GM21576 (cell line): Measurements from ENCODE around the gene ZMYM4.

ENCODE experiments used
- ATAC-seq: cut with Tn5 transposase; IDR thresholded peaks from one replicate; pipeline ENCODE4 v1.9.1; 2021; ENCODE audit warnings: mild to moderate bottlenecking, moderate library complexity; ENCODE audit not compliant: unreplicated experiment

ZMYM4 gene

DNA sequence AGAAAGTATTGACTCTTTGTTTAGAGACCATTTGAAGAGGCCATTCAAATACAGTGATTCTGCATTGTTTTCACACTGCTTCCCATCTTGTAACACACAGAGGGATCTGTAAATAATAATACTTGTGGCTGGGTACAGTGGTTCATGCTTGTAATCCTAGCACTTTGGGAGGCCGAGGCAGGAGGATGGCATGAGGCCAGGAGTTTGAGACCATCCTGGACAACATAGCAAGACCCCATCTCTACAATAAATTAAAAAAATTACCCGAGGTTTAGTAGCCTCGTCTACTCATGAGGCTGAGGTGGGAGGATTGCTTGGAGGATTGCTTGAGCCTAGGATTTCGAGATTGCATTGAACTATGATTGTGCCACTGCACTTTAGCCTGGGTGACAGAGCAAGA, 5.7 kb downstream of the ZMYM4 start:
- no peak for ATAC-seq

DNA sequence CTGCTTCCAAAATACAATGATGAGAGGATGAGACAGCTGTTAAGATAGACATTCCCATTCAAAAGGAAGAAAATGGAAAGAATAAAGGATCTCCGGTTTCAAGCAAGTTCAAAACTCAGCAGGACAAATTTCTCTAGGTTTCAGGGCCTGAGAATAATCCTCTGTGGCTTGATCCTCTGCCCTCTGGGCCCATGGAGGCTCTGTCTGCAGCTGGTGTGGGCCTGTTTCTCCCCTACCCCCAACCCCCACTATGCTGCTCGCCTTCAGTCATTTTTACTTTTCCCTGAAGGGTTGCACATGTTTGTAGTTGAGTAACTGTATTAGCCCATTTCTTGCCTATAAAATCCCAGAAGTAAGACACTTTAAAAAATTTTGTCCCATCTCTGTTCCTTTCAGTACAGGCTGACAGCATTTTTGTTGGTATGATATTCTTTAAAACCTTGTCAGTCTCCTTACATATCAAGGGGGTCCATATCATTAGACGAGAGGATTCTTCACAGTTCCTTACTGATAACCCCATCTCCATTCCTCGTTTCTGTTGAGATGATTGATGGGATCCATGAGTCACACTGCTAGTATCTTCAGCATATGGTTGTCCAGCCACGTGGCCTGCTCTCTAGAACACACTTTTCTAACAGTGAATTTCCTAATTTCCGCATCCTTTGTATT, 10.5 kb downstream of the ZMYM4 start:
- ATAC-seq, result no peak

DNA sequence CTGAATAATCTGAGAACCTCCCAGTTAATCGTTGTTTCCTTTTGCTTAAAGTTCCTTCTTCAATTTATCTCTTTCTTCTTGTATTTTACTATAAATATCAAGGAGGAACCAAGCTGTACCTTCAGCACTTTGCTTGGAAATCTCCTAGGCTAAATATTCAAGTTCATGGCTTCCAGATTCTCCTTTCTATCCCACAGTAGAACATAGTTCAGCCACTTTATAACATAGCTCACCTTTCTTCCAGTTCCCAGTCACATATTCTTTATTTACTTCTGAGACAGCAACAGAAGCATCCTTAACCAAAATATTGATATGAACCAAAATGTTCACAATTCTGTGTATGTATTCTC, 11.0 kb downstream of the ZMYM4 start:
- ATAC-seq, result no peak

DNA sequence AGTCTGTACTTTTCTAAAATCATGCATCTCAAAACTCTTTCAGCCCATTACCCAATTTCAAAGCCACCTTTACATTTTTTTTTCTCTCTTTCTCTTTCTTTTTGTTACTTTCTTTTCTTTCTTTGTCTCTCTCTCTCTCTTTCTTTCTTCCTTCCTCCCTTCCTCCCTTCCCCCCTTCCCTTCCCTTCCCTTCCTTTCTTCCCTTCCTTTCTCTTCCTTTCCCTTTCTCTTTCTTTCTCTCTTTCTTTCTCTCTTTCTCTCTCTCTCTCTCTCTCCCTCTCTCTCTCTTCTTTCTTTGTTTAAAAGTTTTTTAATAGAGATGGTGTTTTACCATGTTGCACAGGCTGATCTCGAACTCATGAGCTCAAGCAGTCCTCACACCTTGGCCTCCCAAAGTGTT, 11.5 kb downstream of the ZMYM4 start:
- no peak for ATAC-seq

DNA sequence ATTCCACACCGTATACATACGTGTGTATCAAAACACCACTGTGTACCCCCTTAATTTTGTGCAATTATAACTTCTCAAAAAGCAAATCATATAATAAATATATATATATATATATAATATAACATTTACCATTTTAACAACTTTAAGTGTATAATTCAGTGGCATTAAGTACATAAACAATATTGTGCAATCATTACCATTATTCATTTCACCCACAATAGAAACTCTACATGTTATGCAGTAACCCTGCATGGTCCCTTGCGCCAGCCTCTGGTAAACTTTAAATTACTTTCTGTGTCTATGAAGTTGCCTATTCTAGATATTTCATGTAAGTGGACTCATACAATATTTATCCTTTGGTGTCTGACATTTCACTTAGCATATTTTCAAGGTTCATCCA, 13.1 kb downstream of the ZMYM4 start:
- ATAC-seq, result no peak

DNA sequence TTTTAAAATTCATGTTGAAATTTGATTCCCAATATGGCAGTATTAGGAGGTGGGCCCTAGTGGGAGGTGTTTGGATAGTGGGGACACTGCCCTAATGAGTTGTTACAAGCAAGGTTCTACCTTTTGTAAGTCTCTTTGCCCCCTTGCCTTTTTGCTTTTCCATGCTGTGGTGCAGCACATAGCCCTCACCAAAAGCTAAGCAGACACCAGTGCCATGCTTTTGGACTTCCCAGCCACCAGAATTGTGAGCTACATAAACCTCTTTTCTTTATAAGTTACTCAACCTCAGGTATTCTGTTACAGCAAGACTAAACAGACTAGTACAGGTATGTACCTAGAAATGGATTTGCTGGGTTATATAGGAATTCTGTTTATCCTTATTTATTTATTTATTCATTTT, 13.7 kb downstream of the ZMYM4 start:
- ATAC-seq, result no peak

DNA sequence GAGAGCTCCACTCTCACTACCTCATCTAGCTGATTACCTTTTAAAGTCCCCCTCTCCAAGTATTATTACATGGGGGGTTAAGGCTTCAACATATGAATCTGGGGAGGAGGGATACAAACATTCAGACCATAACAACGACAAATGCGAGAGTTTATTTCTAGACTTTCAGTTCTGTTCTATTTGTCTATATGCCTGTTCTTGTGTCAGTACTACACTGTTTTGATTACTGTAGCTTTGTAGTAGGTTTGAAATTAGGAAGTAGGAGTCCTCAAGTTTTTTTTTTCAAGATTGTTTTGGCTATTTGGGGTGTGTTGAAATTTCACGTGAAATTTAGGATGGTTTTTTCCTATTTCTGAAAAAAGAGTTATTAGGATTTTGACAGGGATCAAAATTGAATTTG, 16.3 kb downstream of the ZMYM4 start:
- no peak for ATAC-seq

DNA sequence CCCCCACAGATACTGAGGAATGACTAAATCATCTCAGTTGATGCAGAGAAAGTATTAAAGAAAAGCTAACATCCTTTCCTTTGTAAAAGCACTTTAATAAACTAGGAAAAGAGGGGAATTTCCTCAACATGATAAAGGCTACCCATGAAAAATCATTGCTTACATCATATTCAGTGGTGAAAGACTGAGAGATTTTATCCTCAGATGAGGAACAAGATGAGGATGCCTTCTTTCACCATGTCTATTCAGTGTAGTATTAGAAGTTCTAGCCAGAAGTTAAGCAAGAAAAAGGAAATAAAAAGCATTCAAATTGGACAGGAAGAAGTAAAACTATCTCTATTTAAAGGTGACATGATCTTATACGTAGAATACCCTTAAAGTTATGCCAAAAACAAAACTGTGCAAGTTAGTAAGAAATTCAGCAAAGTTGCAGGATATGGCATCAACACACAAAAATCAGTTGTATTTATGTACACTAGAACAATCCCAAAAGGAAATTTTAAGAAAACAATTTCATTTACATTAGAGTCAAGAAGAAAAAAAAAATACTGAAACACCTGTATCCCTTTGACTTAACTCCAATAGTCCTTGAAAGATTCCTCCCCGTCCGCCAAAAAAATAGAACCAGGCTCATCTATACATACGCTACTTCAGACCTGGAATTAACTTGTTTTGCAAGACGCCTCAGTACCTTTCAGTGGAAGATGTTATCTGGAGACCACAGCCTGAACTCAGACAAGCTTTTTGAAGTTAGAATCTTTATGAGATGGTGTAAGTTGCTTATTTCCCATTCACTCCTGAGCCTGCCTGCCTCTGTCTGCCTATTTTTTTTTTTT, 17.5 kb downstream of the ZMYM4 start:
- ATAC-seq, result no peak

DNA sequence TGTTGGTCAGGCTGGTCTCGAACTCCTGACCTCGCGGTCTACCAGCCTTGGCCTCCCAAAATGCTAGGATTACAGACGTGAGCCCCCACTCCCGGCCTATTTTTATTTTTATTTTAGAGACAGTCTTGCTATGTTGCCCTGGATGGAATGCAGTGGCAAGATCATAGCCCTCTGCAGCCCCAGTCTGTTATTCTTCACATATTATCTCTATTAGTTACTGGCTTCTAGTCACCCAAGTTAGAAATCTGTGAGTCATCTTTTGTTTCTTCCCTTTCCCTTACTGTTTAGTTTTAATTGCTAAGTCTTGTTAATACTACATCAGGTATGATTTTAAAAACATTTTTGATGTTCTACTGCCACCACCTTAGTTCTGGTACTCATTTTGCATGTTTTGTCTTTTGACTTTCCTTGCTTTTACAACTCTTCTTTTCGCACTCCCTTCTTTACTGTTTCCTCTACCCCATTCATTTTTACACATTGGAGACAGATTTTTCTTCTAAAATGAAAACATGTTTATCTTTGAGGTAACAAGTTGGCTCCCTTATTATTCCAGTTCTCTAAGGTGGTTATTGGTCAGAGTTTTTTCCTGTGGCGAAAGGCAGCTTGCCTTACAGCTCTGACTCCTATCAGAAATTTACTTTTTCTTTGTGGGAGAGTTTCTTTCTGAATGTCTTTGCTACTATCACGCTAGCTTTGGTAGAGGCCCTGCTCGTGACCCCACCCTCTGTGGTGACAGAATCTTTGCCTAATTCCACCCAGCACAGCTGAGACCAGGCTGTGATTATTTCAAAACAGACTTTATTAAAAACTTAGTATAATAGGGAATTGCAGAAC, 19.5 kb downstream of the ZMYM4 start:
- no peak for ATAC-seq

DNA sequence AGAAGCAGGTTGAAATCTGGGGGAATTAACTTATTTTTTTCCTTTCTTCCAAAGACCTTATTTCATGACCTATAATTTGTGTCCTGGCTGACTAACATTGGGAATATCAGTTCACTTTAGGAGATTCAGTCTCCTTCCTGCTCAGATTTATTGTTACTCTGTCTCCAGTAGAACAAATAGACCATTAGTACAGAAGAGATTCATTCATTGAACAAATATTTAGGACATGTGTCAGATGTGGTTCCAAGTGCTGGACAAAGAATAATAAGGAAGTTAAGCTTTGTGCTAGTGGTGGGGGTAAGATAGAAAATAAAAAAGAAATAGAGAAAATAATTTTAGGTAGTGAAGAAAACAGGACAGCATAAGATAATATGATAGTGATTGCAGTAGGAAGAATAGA, 20.3 kb downstream of the ZMYM4 start:
- no peak for ATAC-seq

DNA sequence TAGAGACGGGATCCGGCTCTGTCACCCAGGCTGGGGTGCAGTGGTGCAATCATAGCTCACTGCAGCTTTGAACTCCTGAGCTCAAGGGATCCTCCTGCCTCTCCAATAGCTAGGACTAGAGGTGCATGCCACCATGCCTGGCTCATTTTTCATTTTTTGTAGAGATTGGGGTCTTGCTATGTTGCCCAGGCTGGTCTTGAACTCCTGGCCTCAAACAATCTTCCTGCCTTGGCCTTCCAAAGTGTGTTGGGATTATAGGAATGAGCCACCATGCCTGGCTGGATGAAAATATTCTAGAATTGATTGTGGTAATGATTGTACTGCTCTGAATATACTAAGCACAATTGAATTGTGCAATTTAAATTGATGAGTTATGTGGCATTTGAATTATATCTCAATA, 21.9 kb downstream of the ZMYM4 start:
- no peak for ATAC-seq

DNA sequence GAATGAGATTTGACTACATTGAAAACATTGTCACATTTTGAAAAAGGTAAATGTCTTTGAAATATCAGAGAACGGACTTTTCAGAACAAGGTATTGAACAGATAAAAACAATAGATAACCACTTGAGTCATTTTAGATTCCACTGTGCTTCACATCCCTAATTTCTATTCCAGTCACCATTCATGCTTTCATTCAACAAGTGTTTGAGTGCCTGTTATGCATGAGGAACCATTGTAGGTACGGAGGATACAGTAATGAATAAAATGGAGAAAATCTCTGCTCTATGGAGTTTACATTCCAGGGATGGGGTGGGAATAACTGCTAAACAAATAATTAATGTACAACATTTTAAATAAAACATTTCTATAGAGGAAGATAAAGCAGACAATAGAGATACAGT, 26.3 kb downstream of the ZMYM4 start:
- ATAC-seq, result no peak

DNA sequence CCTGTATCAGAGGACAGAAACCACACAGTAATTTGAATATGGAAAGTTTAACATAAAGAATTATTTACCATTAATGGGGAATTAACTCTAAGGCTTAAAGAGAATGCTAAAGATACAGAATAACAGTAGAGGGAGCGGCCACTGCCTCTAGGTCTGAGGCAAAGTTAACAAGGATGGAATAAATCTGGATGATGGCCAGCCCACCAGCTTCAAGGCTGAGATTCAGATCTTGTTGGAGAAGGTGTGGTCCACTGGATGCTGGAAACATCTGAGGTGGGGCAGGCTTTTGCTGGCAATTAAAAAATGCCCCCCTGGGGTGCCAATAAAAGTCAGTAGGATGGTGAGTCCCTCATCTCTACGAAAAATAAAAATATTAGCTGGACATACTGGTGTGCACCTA, 29.4 kb downstream of the ZMYM4 start:
- no peak for ATAC-seq

DNA sequence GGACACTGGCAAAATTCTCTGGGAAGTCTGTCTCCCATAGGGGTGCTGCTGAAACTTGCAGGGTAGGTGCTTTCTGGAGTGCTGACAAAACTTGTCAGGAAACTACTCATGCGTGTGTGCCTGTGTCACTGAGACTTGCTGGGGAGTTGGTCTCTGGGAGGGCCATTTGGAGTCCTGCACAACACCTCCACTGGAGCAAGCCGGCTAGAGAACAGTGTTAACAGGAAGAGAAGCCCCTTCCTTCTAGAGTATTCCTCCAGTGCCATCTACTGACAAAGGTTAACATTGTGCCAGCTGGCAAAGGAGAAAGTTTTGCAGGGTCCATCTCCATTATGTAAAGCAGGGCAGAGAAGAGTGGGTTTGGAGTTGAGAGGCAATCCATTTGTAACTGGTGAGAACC, 30.0 kb downstream of the ZMYM4 start:
- ATAC-seq, result peak; percentile 46

DNA sequence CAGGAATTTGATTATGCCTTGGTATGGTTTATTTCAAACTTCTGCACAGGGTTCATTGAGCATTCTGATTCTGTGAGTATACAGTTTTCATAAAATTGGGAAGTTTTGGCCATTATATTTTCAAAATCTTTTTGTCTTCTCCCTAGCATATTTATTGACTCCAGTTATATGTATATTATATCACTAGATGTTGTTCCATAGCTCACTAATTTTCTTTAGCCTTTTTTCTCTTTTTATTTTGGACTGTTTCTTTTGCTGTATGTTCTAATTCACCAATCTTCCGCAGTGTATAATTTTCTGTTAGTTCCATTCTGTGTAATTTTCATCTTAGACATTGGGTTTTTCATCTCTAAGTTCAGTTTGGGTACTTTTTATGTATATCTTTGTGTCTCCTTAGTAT, 31.9 kb downstream of the ZMYM4 start:
- ATAC-seq, result no peak

DNA sequence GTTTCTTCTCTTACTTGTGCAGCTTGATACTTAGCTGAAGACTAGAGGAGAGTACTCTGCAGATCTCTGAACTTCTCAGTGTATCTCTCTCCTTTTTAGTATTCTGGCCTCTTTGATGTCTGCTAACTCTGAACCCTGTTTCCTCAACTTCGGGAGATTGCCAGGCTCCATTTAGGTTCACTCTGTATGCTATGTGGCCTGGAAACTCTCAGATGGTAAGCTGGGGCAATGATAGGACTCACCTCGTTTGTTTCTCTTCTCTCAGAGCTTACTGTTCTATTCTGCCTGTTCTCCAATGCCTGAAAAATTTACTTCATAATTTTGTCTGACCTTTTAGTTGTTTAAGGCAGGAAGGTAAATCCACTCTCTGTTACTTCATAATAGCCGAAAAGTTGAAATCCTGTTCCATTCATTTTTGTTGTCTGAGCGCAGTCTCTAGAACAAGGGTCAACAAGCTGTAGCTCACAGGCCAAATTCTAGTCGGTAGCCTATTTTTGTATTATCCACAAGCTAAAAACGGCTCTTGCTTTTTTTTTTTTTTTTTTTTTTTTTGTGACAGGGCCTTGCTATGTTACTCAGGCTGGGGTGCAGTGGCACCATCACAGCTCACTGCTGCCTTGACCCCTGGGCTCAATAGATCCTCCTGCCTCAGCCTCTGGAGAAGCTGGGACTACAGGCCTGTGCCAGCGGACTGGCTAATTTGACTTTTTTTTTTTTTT, 33.3 kb downstream of the ZMYM4 start:
- no peak for ATAC-seq

DNA sequence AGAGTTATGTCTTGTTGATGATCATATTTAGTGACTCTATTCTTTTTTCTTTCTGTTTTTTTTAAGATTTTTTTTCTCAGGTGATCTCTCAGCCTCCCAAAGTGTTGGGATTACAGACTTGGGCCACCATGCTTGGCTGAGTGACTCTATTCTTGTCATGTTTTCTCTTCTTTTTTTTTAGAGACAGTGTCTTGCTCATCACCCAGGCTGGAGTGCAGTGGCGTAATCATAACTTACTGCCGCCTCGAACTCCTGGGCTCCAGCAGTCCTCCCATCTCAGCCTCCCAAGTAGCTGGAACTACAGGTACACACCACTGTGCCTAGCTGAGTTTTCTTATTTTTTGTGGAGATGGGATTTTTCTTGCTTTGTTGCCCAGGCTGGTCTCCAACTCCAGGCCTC, 36.9 kb downstream of the ZMYM4 start:
- no peak for ATAC-seq

DNA sequence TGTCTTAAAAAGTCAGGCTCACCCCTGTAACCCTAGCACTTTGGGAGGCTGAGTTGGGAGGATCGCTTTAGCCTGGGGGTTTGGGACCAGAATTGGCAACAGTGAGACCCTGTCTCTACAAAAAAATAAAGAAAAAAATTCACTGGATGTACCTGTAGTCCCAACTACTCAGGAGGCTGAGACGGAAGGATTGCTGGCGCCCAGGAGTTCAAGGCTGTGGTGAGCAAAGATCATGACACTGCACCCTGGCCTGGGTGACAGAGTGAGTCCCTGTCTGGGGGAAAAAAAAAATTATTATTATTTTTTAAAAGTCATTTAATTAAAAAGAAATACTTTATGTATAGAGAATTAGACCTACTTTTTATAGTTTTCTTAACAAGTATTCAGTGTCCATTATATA, 47.1 kb downstream of the ZMYM4 start:
- no peak for ATAC-seq

DNA sequence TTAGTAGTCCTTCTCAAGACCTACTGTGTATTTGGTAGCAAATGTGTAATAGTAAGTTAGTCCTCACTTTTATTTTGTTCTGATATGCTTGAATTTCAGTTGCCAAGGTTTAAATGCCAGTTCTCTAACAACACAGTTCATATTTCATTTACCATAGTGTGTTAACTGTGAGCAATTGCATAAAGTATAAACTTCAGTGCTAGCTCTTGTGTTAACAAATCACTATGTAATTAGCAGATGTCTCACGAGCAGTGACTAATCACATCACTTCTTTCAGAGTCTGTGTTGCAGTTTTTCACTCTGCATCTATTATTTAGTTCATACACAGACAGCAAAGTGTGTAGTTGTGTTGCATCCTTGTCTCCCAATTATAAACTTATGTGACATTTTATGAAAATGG, 47.8 kb downstream of the ZMYM4 start:
- no peak for ATAC-seq

DNA sequence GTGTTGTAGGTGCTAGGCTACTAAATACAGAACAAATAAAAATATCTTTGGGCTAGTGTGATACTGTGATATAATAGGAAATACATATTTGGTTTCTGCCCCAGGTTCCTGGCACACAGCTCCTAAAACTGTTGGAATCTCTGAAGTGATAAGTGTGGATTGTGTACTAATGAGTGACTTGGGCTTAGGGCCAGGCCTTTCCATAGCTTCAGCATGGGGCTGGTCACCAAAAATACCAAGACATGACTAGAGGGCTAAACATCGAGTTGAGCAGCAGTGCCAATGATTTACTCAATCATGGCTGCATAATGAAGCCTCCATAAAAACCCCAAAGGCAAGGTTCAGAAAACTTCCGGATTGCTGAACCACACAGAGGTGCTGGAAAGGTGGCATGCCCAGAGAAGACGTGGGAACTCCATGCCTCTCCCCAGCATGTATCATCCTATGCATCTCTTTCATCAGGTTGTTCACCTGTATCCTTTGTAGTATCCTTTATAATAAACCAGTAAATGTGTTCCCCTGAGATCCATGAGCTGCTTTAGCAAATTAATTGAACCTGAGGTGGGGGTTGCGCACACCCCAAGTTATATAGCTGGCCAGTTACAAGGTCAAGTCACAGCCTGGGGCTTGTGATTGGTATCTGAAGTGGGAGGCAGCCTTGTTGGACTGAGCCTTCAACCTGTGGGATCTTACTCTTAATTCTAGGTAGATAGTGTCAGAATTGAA, 51.6 kb downstream of the ZMYM4 start:
- ATAC-seq, result no peak

DNA sequence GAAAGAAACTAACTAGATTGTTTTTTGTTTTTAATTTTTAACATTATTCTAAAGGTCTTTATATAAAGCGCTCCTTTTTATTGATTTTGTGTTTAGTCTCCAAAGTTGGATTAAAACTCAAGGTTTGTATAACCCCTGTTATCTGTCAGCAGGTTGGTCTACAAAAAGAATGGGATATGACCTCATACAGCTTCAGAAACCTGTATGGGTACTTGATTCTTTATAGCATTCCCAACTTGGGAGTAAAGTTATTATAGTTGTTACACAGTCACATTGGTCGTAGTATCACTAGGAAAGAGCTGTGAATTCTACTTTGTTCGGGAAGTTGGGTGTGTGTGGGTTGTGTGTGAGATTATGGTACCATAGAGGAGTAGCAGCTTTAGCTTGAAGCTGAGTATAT, 52.4 kb downstream of the ZMYM4 start:
- no peak for ATAC-seq
